Stomach (tissue), 4 donors: ENCODE data around the gene TTBK2.

ENCODE experiments used
- POLR2A ChIP-seq, 4 donors: fragments of 450-650 bp; IDR thresholded peaks; one replicate each; pipeline ENCODE4 v1.6.1; 2016; ENCODE audit warnings: antibody characterized with exemption in 4 of 4, control low read depth in 2 of 4, mild to moderate bottlenecking in 1 of 4, moderate library complexity in 1 of 4
- POLR2AphosphoS5 ChIP-seq, 3 donors: sonication (generic); formaldehyde crosslinking; IDR thresholded peaks; one replicate each; pipeline ENCODE4 v1.6.1; 2016; ENCODE audit warnings: antibody characterized with exemption in 3 of 3
- TF ChIP-seq, protein P1 (sequence below), 7 experiments: fragments of 450-650 bp in 4 of 7; fragments of 200-600 bp in 3 of 7; sonication (generic) in 3 of 7; IDR thresholded peaks; one replicate each; pipeline ENCODE4 v1.5.1; 2016 to 2019; ENCODE audit warnings: antibody characterized with exemption in 7 of 7, control low read depth in 2 of 7, mild to moderate bottlenecking in 1 of 7

DNA sequence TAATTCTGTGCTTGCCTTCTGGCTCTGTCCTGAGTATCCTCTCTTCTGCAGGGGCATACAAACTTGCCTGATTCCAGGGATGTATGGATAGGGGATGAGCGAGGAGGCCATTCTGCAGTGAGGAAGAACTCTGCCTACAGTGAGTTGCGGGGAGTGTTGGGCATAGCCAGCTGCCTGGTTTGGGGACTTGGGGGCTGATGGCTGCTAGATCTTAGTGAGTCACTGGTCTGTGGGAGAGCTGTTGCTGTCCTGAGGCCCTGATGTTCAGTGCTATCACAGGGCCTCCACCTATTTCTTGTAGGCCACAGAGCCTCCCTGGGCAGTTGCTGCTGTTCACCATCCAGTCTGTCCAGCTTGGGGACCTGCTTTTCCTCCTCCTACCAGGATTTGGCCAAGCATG, 204.0 kb downstream of the TTBK2 start:
- TF ChIP-seq, protein P1, sequence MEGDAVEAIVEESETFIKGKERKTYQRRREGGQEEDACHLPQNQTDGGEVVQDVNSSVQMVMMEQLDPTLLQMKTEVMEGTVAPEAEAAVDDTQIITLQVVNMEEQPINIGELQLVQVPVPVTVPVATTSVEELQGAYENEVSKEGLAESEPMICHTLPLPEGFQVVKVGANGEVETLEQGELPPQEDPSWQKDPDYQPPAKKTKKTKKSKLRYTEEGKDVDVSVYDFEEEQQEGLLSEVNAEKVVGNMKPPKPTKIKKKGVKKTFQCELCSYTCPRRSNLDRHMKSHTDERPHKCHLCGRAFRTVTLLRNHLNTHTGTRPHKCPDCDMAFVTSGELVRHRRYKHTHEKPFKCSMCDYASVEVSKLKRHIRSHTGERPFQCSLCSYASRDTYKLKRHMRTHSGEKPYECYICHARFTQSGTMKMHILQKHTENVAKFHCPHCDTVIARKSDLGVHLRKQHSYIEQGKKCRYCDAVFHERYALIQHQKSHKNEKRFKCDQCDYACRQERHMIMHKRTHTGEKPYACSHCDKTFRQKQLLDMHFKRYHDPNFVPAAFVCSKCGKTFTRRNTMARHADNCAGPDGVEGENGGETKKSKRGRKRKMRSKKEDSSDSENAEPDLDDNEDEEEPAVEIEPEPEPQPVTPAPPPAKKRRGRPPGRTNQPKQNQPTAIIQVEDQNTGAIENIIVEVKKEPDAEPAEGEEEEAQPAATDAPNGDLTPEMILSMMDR (IDR thresholded peaks at IDR 0.05): no peak
- TF ChIP-seq POLR2A (IDR thresholded peaks at IDR 0.05) (no peak), POLR2AphosphoS5 (IDR thresholded peaks at IDR 0.05) (no peak)
